Stimulated activated CD4-positive, alpha-beta T cell treated with anti-CD3 and anti-CD28 coated beads, Interleukin-1b, Interleukin-23, amount 100 ng/mL, for 48 hours (primary cell): ENCODE measurements around the gene DLEU7.

ENCODE experiments used
- DNase-seq: peaks from one replicate; pipeline ENCODE4 v3.0.0-alpha.2; 2020

The DLEU7 gene

DNA sequence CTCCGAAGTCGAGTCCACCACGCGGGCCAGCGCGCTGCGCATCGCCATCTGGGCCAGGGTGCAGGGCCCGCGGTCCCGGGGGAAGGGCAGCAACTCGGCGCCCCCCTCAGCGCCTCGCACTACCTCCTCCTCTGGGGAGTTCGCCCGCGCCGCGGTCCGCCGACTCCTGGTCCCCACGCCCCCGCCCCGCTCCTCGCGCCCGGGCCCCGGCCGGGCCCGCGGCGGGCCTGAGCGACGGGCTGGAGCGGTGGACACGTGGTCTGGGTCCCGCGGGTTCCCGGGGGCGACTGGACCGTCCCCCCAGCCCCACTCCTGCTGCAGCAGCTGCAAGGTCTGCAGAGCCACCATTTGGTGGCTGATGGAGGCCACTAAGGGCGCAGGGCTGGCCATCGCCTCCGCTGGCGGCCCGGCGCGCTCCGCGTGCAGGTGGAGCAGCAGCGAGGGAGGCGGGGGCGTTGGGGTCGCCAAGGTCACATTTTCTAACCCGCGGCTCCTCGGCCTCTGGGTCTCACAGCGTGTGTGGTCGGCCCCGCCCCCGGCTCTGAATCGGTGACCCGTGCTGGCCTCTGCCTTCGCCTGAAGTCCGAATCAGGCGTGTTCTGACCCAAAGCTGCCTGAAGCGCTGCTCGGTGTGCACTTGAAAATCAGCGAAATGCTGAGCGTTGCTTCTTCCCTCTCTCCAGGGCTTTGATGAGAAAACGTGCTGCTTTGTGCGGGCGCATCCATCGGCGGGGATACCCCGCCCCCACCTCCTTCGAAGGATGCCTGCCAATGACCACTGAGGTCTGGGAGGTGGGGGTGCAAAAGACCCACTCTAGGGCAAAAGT is at the start of gene DLEU7:
Gene DLEU7 (minus strand): TSS at position 436 of the 827 bp plus-strand sequence. CDS start 46 bp downstream, at position 390.
- DNase-seq = no peak

- DNase-seq = peak; percentile 27
Observed at GRCh38 chr13:50892210-50892944, 48.9 kb upstream of the DLEU7 start.

- DNase-seq = no peak
Observed at GRCh38 chr13:50891206-50891605, 47.7 kb upstream of the DLEU7 start.

DNA sequence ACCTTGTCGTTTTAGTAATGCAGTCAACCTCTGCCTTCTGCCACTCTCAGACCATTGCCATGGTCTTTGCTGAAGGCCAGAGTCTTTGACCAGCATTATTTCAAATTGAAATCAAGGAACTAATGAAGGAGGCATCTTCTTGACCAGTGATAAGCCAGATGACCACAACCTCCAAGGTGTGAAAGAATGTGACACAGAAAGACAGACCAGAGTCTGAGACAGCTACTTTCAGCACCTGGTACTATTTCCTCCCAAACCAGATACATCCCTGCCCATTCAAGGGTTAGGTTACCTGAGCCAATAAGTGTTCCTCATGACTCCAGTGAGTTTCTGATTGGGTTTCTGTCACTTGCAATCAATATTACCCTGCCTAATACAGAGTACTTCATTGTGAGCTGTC is 45.8 kb upstream of the DLEU7 start:
- DNase-seq = no peak

DNA sequence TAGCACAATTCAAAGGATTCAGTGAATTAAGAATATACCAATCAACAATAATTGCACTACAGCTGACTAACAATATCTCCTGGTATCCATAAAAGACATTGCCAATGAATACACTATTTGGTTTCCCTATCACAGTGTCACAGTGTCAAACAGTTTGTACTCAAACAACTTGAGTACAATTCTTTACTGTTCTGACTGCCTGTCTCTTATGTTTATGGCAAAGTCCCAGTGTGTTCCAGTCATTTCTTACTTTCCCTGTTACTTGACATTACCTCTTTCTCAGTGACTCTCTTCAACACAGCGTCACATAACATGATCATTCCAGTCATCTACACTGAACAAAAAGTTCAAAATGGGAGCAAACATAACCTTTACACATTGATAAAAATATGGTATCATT is 44.9 kb upstream of the DLEU7 start:
- DNase-seq = no peak

GRCh38 chr13:50887151-50887550 is 43.7 kb upstream of the DLEU7 start:
- DNase-seq = no peak

- no peak for DNase-seq
Observed at GRCh38 chr13:50884265-50884664, 40.8 kb upstream of the DLEU7 start.

- DNase-seq = no peak
Observed at GRCh38 chr13:50883728-50884127, 40.2 kb upstream of the DLEU7 start.

DNA sequence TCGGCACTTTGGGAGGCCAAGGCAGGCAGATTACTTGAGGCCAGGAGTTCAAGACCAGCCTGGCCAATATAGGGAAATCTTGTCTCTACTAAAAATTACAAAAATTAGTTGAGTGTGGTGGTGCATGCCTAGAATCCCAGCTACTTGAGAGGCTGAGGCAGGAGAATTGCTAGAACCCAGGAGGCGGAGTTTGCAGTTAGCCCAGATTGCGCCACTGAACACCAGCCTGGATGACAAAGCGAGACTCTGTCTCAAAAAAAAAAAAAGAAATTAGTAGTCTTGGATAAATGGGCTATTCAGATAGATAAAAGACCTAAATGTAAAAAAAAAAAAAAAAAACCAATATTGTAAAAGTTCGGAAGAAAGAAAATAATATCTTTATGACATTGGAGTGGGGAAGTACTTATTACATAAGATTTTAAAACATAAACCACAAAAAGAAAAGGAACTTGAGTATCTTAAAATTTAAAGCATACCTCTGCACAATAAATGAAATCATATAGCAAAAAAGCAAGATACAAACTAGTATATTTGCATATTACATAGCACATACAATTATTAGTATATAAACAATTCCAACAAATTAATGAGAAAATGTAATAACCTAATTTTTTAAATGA is 39.4 kb upstream of the DLEU7 start:
- no peak for DNase-seq

- no peak for DNase-seq
Observed at GRCh38 chr13:50873991-50874390, 30.5 kb upstream of the DLEU7 start.

DNA sequence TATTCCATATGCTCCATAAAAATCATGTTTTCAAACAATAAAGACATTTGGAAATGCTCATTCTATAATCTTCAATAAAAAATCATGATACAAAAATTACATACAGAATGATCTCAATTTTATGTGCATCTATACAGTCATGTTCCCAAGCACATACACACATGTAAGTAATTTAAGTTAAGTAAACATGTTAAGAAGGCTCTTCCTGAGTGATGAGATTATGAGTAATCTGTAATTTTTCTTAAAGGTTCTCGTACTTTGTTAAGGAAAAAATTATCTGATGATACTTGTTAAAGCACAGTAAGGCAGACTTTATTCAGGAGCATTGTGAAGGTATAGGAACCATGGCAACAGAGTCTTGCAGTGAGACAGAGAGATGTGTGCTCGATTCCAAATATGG is 30.0 kb upstream of the DLEU7 start:
- no peak for DNase-seq

DNA sequence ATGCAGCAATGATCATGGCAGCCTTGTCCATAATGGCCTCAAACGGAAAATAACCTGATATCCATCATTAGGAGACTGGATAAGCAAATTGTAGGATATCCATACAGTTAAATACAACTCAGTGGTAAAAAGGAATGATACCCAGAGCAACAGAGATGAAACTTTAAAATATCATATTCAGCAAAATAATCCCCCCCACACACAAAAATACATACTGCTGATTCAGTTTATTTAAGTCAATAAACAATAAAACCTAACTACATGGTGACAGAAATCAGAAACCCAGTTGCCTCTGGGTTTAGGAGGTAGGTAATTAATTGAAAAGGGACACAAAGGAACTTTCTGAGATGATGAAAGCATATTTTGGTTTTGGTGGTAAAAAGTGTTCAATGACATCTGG is 27.9 kb upstream of the DLEU7 start:
- no peak for DNase-seq

DNA sequence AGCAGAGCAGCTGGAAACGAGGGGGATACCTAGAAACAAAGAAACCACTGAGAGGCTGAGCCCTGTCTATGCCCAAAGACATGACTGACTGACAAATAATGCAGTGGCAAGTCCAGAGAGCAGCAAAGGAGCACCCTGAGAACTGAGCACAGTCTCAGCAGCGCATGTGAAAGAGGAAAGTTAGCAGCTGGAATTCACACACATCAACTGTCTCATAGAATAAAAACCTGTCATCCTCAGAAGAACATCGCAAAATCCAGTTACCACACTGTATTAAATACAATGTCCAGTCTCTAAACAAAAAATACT is 24.1 kb upstream of the DLEU7 start:
- DNase-seq = no peak

- no peak for DNase-seq
Observed at GRCh38 chr13:50866817-50867636, 23.5 kb upstream of the DLEU7 start.

DNA sequence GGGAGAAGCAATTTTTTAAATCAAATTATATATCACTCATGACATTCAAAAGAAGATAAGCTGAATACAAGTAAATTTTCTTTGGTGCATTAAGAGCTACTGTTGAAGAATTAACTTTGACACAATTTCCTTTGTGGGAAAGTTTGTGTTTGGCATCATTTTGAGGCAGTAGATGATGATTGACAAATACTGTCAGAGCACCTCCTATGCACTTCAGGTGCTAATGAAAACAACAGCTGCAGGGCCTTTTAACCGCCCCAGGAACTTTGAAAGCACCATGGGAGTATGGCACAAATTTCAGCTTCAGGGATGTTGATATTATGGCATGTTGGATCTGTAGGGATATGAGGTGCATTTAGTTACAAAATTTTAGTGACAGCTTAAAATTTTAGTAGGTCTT is 21.0 kb upstream of the DLEU7 start:
- DNase-seq = no peak

GRCh38 chr13:50855681-50856080 is 12.2 kb upstream of the DLEU7 start:
- DNase-seq = no peak

DNA sequence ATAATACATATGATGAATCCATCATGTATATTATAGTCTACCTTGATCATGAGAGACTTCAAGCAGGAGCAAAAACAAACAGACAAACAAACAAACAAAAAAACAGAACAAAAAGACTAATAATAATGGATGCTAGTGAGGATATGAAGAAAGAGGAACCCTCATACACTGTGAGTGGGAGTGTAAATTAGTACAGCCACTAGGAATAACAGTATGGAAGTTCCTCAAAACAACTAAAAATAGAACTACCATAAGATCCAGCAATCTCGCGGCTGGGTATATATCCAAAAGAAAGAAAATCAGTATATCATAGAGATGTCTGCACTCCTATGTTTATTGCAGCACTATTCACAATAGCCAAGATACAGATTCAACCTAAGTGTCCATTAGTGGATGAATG is 7.0 kb upstream of the DLEU7 start:
- DNase-seq = no peak

GRCh38 chr13:50847501-50847900 is 4.0 kb upstream of the DLEU7 start:
- DNase-seq = no peak

GRCh38 chr13:50846861-50847475 is 3.5 kb upstream of the DLEU7 start:
- DNase-seq = no peak

DNA sequence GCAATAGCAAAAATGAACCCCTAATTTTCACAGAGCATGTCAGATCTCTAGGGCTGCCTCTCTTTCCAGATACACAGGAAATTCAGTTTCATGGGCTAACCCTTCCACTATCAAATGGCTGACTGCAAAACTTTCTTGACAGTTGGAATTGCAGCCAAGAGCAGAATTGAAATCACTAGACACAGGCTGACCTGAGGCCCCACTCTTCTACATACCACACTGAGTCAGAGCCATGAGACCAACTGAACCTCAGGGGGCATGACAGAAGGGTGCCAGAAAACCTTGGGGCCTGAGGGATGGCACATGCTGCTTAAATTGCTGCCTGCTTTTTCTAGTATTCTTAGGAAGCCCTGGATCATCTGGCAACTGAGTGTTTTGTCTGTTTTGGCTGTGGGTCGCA is 1.7 kb upstream of the DLEU7 start:
- no peak for DNase-seq

DNA sequence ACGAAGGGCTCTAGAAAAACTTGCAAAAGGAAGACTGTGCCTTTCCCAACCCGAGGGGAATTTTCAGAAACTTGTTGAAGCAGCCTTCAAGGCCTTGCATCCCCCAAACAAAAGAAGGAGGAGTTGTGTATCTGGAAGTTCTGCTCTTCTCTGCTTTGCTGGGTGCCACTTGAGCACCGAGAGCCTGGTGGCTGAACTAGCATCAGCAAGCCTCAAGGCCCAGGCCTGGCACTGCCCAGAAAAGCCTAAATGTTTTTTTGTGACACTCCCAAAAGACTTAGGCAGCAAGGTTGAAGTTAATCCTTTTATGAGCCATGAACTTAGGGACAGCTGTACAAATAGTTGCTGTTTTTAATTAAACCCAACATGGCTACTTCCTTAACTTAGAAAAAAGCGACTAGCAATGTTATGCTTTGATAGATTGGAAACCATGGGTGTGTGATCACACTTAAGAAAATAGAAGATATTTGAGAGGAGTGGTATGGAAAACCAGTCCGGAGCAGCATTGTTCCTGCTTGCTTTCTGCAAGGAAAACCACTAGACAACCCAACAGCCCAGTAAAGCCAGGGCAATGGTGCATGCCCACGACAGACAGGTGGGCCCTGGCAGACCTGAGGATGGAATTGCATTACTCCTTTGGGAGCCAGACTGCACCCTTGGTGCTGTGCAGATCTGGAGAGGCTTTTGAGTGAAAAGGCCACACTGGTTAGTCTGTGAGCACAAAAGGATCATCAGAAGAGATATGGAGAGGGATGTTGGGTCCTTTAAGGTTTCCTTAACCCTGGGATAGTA is 788 bp upstream of the DLEU7 start:
- no peak for DNase-seq

GRCh38 chr13:50842990-50843256 is 569 bp downstream of the DLEU7 start:
- DNase-seq = no peak
